HUDEP-2 (cell line): ENCODE measurements around the gene AUTS2.

Experiments
- DNase-seq, 76 experiments: peaks; one replicate each; lab custom pipeline; 2025; ENCODE audit not compliant: unreplicated experiment in 76 of 76; lab: John Stamatoyannopoulos, UW

Gene AUTS2

GRCh38 chr7:69912846-69913245, 314.6 kb downstream of the AUTS2 start:
- DNase-seq = no peak

GRCh38 chr7:69919426-69920111, 321.3 kb downstream of the AUTS2 start:
- no peak for DNase-seq

GRCh38 chr7:69920797-69921196, 322.5 kb downstream of the AUTS2 start:
- no peak for DNase-seq

- no peak for DNase-seq
Observed at GRCh38 chr7:69922026-69922803, 323.9 kb downstream of the AUTS2 start.

GRCh38 chr7:69927461-69927860, 329.2 kb downstream of the AUTS2 start:
- DNase-seq = no peak

GRCh38 chr7:69928621-69929020, 330.3 kb downstream of the AUTS2 start:
- no peak for DNase-seq

- no peak for DNase-seq
Observed at GRCh38 chr7:69929622-69930021, 331.3 kb downstream of the AUTS2 start.

GRCh38 chr7:69932034-69932628, 333.9 kb downstream of the AUTS2 start:
- DNase-seq = peak in 3 of 76 experiments; percentile 0 to 10 (median 1)

GRCh38 chr7:69934144-69934903, 336.0 kb downstream of the AUTS2 start:
- DNase-seq = no peak

GRCh38 chr7:69935107-69935506, 336.8 kb downstream of the AUTS2 start:
- no peak for DNase-seq

GRCh38 chr7:69937097-69937496, 338.8 kb downstream of the AUTS2 start:
- no peak for DNase-seq

- no peak for DNase-seq
Observed at GRCh38 chr7:69939317-69939716, 341.0 kb downstream of the AUTS2 start.

- no peak for DNase-seq
Observed at GRCh38 chr7:69941077-69941651, 342.9 kb downstream of the AUTS2 start.

- DNase-seq = no peak
Observed at GRCh38 chr7:69942573-69942972, 344.3 kb downstream of the AUTS2 start.

GRCh38 chr7:69946901-69947300, 348.6 kb downstream of the AUTS2 start:
- DNase-seq = no peak

- no peak for DNase-seq
Observed at GRCh38 chr7:69947998-69948397, 349.7 kb downstream of the AUTS2 start.

- DNase-seq = no peak
Observed at GRCh38 chr7:69949122-69949521, 350.8 kb downstream of the AUTS2 start.

GRCh38 chr7:69951458-69951857, 353.2 kb downstream of the AUTS2 start:
- no peak for DNase-seq

- DNase-seq = no peak
Observed at GRCh38 chr7:69953136-69954067, 355.1 kb downstream of the AUTS2 start.

GRCh38 chr7:69956541-69956940, 358.3 kb downstream of the AUTS2 start:
- no peak for DNase-seq
